GM12873 (cell line): ENCODE results near the gene CS.

Experiments
- CTCF ChIP-seq: IDR thresholded peaks from 2 replicates; pipeline ENCODE4 v1.5.1; 2012; ENCODE audit warnings: low read depth, mild to moderate bottlenecking, moderate library complexity, low read length, control low read depth; ENCODE audit not compliant: insufficient read depth; ENCODE audit errors: missing control alignments

CS gene

GRCh38 chr12:56311003-56311402 is 10.9 kb upstream of the CS start:
- TF ChIP-seq CTCF, result no peak

GRCh38 chr12:56308714-56309113 is 8.6 kb upstream of the CS start:
- TF ChIP-seq CTCF, result no peak

GRCh38 chr12:56307221-56307965 is 7.3 kb upstream of the CS start:
- no peak for TF ChIP-seq CTCF

GRCh38 chr12:56304872-56305590 is 4.9 kb upstream of the CS start:
- no peak for TF ChIP-seq CTCF

GRCh38 chr12:56304276-56304675 is 4.1 kb upstream of the CS start:
- no peak for TF ChIP-seq CTCF

GRCh38 chr12:56300644-56301464 is 724 bp upstream of the CS start:
- no peak for TF ChIP-seq CTCF
